K562 (cell line): Measurements from ENCODE around the gene SPTBN4. TPM values are rescaled to one million over a fixed set of nuclear protein-coding genes. Genes with fewer than 3 reads are reported as not detected.

Source experiments
- ARID3B ChIP-seq: fragments of 250-450 bp; sonication (Bioruptor Pico); IDR thresholded peaks from 2 replicates; pipeline ENCODE4 v1.4.0; 2020; ENCODE audit warnings: borderline replicate concordance
- ATF6 ChIP-seq: sonication (generic); formaldehyde crosslinking; IDR thresholded peaks from 2 replicates; pipeline ENCODE4 v1.4.0; 2020; ENCODE audit warnings: mild to moderate bottlenecking, missing genetic modification reagents
- CAMTA2 ChIP-seq: fragments of 250-450 bp; sonication (Bioruptor Pico); conservative IDR thresholded peaks from 2 replicates; pipeline ENCODE4 v1.5.1; 2022
- CBX5 ChIP-seq: IDR thresholded peaks from 2 replicates; pipeline ENCODE4 v1.6.1; 2014; ENCODE audit warnings: low read depth, borderline replicate concordance
- CXXC5 ChIP-seq: fragments of 250-450 bp; sonication (Bioruptor Pico); IDR thresholded peaks from 2 replicates; pipeline ENCODE4 v1.8.0; 2022; ENCODE audit warnings: inconsistent platforms, mild to moderate bottlenecking, moderate library complexity
- E2F5 ChIP-seq: sonication (generic); formaldehyde crosslinking; IDR thresholded peaks from 2 replicates; pipeline ENCODE4 v1.8.0; 2022; ENCODE audit warnings: mild to moderate bottlenecking, missing genetic modification reagents
- ETS1 ChIP-seq: conservative IDR thresholded peaks from 2 replicates; pipeline ENCODE4 v1.6.1; 2011; ENCODE audit warnings: low read depth, mild to moderate bottlenecking, low read length; ENCODE audit not compliant: control insufficient read depth
- FOXO4 ChIP-seq: fragments of 450-650 bp; formaldehyde crosslinking; IDR thresholded peaks from 2 replicates; pipeline ENCODE4 v1.4.0; 2020; ENCODE audit warnings: mild to moderate bottlenecking, moderate library complexity
- KLF10 ChIP-seq: fragments of 250-450 bp; sonication (Bioruptor Pico); IDR thresholded peaks from 2 replicates; pipeline ENCODE4 v1.6.1; 2021; ENCODE audit warnings: matching md5 sums
- LARP7 ChIP-seq: fragments of 450-650 bp; IDR thresholded peaks from 2 replicates; pipeline ENCODE4 v1.6.1; 2016
- PHB2 ChIP-seq: fragments of 450-650 bp; IDR thresholded peaks from 2 replicates; pipeline ENCODE4 v1.6.1; 2017; ENCODE audit warnings: low read depth
- PTRF ChIP-seq: fragments of 450-650 bp; IDR thresholded peaks from 2 replicates; pipeline ENCODE4 v1.6.1; 2016; ENCODE audit warnings: mild to moderate bottlenecking, missing genetic modification characterization, missing compliant biosample characterization
- SNAPC5 ChIP-seq: fragments of 250-450 bp; sonication (Bioruptor Pico); IDR thresholded peaks from 2 replicates; pipeline ENCODE4 v1.8.0; 2021; ENCODE audit warnings: moderate library complexity, mild to moderate bottlenecking, inconsistent platforms
- TBL1XR1 ChIP-seq, 2 experiments: IDR thresholded peaks; 2 replicates each; pipeline ENCODE4 v1.6.1; 2012; ENCODE audit warnings: improper control_type of control experiment in 2 of 2, low read length in 2 of 2, mild to moderate bottlenecking in 1 of 2
- ZBTB34 ChIP-seq: fragments of 250-450 bp; sonication (Bioruptor Pico); IDR thresholded peaks from 2 replicates; pipeline ENCODE4 v1.8.0; 2021; ENCODE audit warnings: mild to moderate bottlenecking, moderate library complexity
- ZNF239 ChIP-seq: fragments of 250-450 bp; sonication (Bioruptor Pico); IDR thresholded peaks from 2 replicates; pipeline ENCODE4 v1.4.0; 2020; ENCODE audit warnings: mild to moderate bottlenecking
- ZNF57 ChIP-seq: fragments of 450-650 bp; formaldehyde crosslinking; IDR thresholded peaks from 2 replicates; pipeline ENCODE4 v1.4.0; 2020; ENCODE audit warnings: mild to moderate bottlenecking, moderate library complexity
- ZNF589 ChIP-seq: fragments of 200-800 bp; sonication (Bioruptor generic); IDR thresholded peaks from 2 replicates; pipeline ENCODE4 v1.6.1; 2016; ENCODE audit warnings: low read depth, missing genetic modification characterization, missing compliant biosample characterization
- polyA plus RNA-seq, 8 experiments: library from polyadenylated mRNA; depleted of rRNA in 4 of 8; stranded (reverse) in 5 of 8; unstranded in 3 of 8; fragments of >200 nt; fragmentation: Nextera tagmentation in 2 of 8; fragmentation: Illumina TruSeq in 1 of 8; extraction: Ambion mirVana in 2 of 8; extraction: Trizol in 1 of 8; gene quantifications; 2 replicates each; pipeline versions ENCODE4 v1.2.1 to v1.2.3, GENCODE V29; 2011 to 2014; ENCODE audit warnings: inconsistent platforms in 1 of 8, missing spikeins in 1 of 8
- total RNA-seq, 7 experiments: library from RNA; depleted of rRNA in 6 of 7; stranded (reverse); fragments of >200 nt in 6 of 7; fragmentation: Illumina TruSeq in 2 of 7; extraction: Trizol in 2 of 7; gene quantifications; 2 replicates each; pipeline versions ENCODE4 v1.2.1 to v1.2.3, GENCODE V29; 2011 to 2021; ENCODE audit warnings: low replicate concordance in 1 of 7

SPTBN4 gene
- total and polyA plus RNA-seq, 9 of the 15 experiments (the other 6 are each of a cell fraction or from before 2014, with no cell fraction given) = 0.01 to 1.5 (median 0.86) TPM

- TF ChIP-seq SNAPC5 (CRISPR knock-in tag) = no peak
- no peak for TF ChIP-seq CBX5
- TF ChIP-seq ZNF57 = no peak
- no peak for TF ChIP-seq KLF10 (CRISPR knock-in tag)
- no peak; the same call in 1 of the 2 replicates for TF ChIP-seq PHB2
- TF ChIP-seq TBL1XR1 (IDR thresholded peaks at IDR 0.05; ENCODE audit: low read length in 2 of 2) = peak; percentile 13 to 28; a peak in 1 of 4 replicates
- no peak for TF ChIP-seq ATF6 (CRISPR knock-in tag)
- no peak for TF ChIP-seq ZNF239 (CRISPR knock-in tag)
- no peak for TF ChIP-seq PTRF (tag)
- TF ChIP-seq LARP7 = peak; percentile 65; the same call in 1 of the 2 replicates
- peak; percentile 90 for TF ChIP-seq CXXC5 (CRISPR knock-in tag)
- no peak for TF ChIP-seq FOXO4 (CRISPR knock-in tag)
- TF ChIP-seq ZBTB34 = no peak
- no peak for TF ChIP-seq CAMTA2
- peak; percentile 95 for TF ChIP-seq ETS1
- TF ChIP-seq E2F5 (CRISPR knock-in tag) = no peak
- TF ChIP-seq ZNF589 = no peak
- no peak for TF ChIP-seq ARID3B (CRISPR knock-in tag)
Observed at GRCh38 chr19:40443131-40443999, 23.4 kb upstream of the SPTBN4 start (continued).
